Prostate gland (tissue), 2 donors: ENCODE data around the gene WDR82. TPM values are rescaled to one million over a fixed set of nuclear protein-coding genes. Genes with fewer than 3 reads are reported as not detected.
A peak's percentile ranks its signal among the peaks of the same experiment; 100 is the strongest.

Source experiments
- DNase-seq: peaks from one replicate; pipeline ENCODE4 v3.0.0-alpha.2; 2019; ENCODE audit warnings: low spot score
- H3K27ac ChIP-seq, 2 donors: fragments of 200-600 bp; sonication (generic); 2 replicates each; pipeline ENCODE4 v1.5.1; 2017 to 2019
- H3K27me3 ChIP-seq: fragments of 200-600 bp; sonication (generic); replicated peaks from 2 replicates; pipeline ENCODE4 v1.5.1; 2019; ENCODE audit not compliant: insufficient read depth
- H3K36me3 ChIP-seq, 2 donors: fragments of 200-600 bp; sonication (generic); 1 replicate in 1 of 2; 2 replicates in 1 of 2; pipeline versions ENCODE4 v1.5.1 to v1.8.1; 2017 to 2019
- H3K4me1 ChIP-seq: fragments of 200-600 bp; sonication (generic); replicated peaks from 2 replicates; pipeline ENCODE4 v1.5.1; 2019
- H3K4me3 ChIP-seq, 2 donors: fragments of 200-600 bp; sonication (generic); 2 replicates each; pipeline ENCODE4 v1.5.1; 2017 to 2019
- H3K9me3 ChIP-seq: fragments of 200-600 bp; sonication (generic); 2 replicates; pipeline ENCODE4 v1.5.1; 2017
- CTCF ChIP-seq, 4 experiments: fragments of 200-600 bp in 2 of 4; fragments of 450-650 bp in 2 of 4; sonication (generic) in 2 of 4; IDR thresholded peaks; 1 replicate in 3 of 4; 2 replicates in 1 of 4; pipeline ENCODE4 v1.5.1; 2016 to 2019; ENCODE audit warnings: antibody characterized with exemption in 4 of 4, mild to moderate bottlenecking in 2 of 4, moderate library complexity in 2 of 4
- POLR2A ChIP-seq: fragments of 450-650 bp; IDR thresholded peaks from one replicate; pipeline ENCODE4 v1.6.1; 2016; ENCODE audit warnings: antibody characterized with exemption, mild to moderate bottlenecking
- POLR2AphosphoS5 ChIP-seq: sonication (generic); formaldehyde crosslinking; IDR thresholded peaks from one replicate; pipeline ENCODE4 v1.6.1; 2017; ENCODE audit warnings: antibody characterized with exemption
- WGBS: methylation state at CpG from one replicate; pipeline ENCODE4 v1.1.5; 2018; 5-methylcytosine and 5-hydroxymethylcytosine counted together
- intact Hi-C: fragments of 100-400 bp; cut with DNase I; formaldehyde crosslinking; loops from one replicate; pipeline ENCODE4 v1.14.2; 2022
- total RNA-seq, 2 donors: library from RNA; depleted of rRNA; stranded (reverse); fragments of >200 nt; gene quantifications; one replicate each; pipeline ENCODE4 v1.1.0, GENCODE V29; 2016

The WDR82 gene
- total RNA-seq, 2 donors from 2014 or later: 52.4 to 86.9 TPM

GRCh38 chr3:52237657-52238172 lies 40.7 kb downstream of the WDR82 start:
- WGBS: 22% methylated on average over 4 of the region's 8 CpGs
- H3K4me1 ChIP-seq: peaks cover 18% of the 10 kb centered on the region
- H3K27ac ChIP-seq: peak overlapping the region; percentile 83 to 90
- TF ChIP-seq POLR2AphosphoS5 (peak; percentile 59), CTCF (IDR thresholded peaks at IDR 0.05) (peak in 2 of 4 experiments; percentile 7 to 21), POLR2A (no peak)
- H3K27me3 ChIP-seq: no peaks in the 10 kb centered on the region
- DNase-seq: peak; percentile 74
- intact Hi-C loops: loop anchor here (5.0 kb wide), 1 partner anchor 50 kb away; the partner anchor contains the start of gene GLYCTK
- H3K36me3 ChIP-seq: no peaks in the 10 kb centered on the region
- H3K4me3 ChIP-seq: peak overlapping the region; percentile 82 to 94
- no peaks in the 10 kb centered on the region for H3K9me3 ChIP-seq

- no peak for DNase-seq
- intact Hi-C loops: loop anchor here (5.0 kb wide), 1 partner anchor 50 kb away; the partner anchor contains the start of gene GLYCTK
These were observed 41.3 kb downstream of the WDR82 start for GRCh38 chr3:52237006-52237656.

GRCh38 chr3:52236424-52236886 lies 42.0 kb downstream of the WDR82 start:
- 72% methylated on average over 5 of the region's 5 CpGs for WGBS
- DNase-seq: no peak
- Histone ChIP-seq H3K27ac (peak overlapping the region; percentile 83 to 90), H3K36me3 (no peaks in the 10 kb centered on the region), H3K4me3 (no peak overlapping the region), H3K27me3 (no peaks in the 10 kb centered on the region), H3K9me3 (no peaks in the 10 kb centered on the region), H3K4me1 (peaks cover 18% of the 10 kb centered on the region)
- intact Hi-C loops: loop anchor here (5.0 kb wide), 1 partner anchor 51 kb away; the partner anchor contains the start of gene GLYCTK
- TF ChIP-seq POLR2AphosphoS5 (no peak), POLR2A (no peak), CTCF (IDR thresholded peaks at IDR 0.05) (no peak)

More at GRCh38 chr3:52237006-52237656, 41.3 kb downstream of the WDR82 start:
- TF ChIP-seq POLR2A (no peak), POLR2AphosphoS5 (no peak), CTCF (IDR thresholded peaks at IDR 0.05) (no peak)
- Histone ChIP-seq H3K36me3 (no peaks in the 10 kb centered on the region), H3K27ac (peak overlapping the region; percentile 83 to 90), H3K4me3 (peak overlapping the region in 1 of 2 donors; percentile 82), H3K27me3 (no peaks in the 10 kb centered on the region), H3K9me3 (no peaks in the 10 kb centered on the region), H3K4me1 (peaks cover 18% of the 10 kb centered on the region)
- WGBS: 68% methylated on average over 6 of the region's 6 CpGs

DNA sequence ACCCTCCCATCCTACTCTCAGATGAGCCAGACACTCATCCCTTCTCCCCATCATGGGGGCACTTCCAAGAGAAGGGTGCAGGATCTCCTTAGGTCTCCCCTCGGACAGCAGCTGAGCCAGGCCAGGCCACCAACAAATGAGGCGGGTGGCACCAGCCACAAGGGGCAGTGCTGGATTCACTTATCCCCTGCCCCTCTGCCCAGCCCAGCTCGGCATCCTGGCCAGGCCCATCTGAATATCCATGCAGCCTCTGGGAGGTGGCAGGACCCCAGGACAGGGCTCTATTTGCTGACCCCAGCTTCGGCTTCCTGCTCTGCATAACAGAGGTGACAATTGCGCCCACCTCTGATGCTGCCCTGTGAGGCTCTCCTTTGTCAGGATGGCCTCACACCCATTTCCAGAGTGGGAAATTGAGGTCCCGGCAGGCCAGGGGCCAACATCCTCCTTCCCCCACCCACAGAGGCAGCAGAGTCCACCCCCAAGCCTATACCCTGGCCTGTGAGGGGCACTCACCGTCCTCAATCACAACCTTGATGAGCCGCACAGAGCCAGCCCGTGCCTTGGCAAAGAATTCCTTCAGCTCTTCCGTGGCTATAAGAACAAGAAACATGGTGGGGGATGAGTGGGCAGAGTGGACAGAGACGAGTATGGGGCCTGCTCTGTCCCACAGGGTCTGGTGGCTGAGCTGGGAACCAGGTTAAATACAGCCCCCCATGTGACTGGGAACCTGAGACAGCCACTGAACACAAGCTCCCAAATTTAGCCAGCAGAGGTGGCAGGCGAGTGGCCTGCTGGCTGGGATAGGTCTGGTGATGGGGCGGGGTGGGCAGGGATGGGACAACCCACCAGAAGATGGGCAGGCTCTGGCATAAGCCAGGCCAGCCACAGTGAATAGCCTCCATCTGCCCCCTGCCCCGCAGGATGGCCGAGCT lies 43.7 kb downstream of the WDR82 start:
- no peaks in the 10 kb centered on the region for H3K27me3 ChIP-seq
- DNase-seq: no peak
- TF ChIP-seq CTCF (IDR thresholded peaks at IDR 0.05) (no peak), POLR2AphosphoS5 (no peak), POLR2A (no peak)
- WGBS: 85% methylated on average over 15 of the region's 15 CpGs
- H3K36me3 ChIP-seq: peaks cover 8 to 13% of the 10 kb centered on the region in 2 donors
- intact Hi-C loops: loop anchor here (5.0 kb wide), 1 partner anchor 53 kb away; the partner anchor contains the start of gene GLYCTK
- H3K9me3 ChIP-seq: no peaks in the 10 kb centered on the region
- no peak overlapping the region for H3K27ac ChIP-seq
- H3K4me3 ChIP-seq: no peak overlapping the region
- H3K4me1 ChIP-seq: peaks cover 18% of the 10 kb centered on the region
